T-helper 1 cell treated with Interleukin-12 subunit alpha and Interleukin-12 subunit beta and Interleukin-4 antibody, amounts not matched to agents 30 μg/mL and 1 μg/mL, for 36 hours (primary cell): ENCODE results near the gene ZNF492.
"Not testable (repeated sequence)": the region's sequence is repeated elsewhere in the genome, so short reads cannot be mapped to it uniquely, and the experiment has no call there.

Experiments used
- H3K27ac Mint-ChIP-seq: one replicate; pipeline ENCODE4 v1.8.0; 2021; ENCODE audit warnings: mild to moderate bottlenecking, mixed read lengths
- H3K27me3 Mint-ChIP-seq: one replicate; pipeline ENCODE4 v1.8.0; 2021; ENCODE audit warnings: low read depth, mixed read lengths
- H3K36me3 Mint-ChIP-seq: one replicate; pipeline ENCODE4 v1.8.0; 2021; ENCODE audit warnings: low read depth, mixed read lengths
- H3K4me1 Mint-ChIP-seq: one replicate; pipeline ENCODE4 v1.8.0; 2021; ENCODE audit warnings: low read depth, mixed read lengths
- H3K4me3 Mint-ChIP-seq: one replicate; pipeline ENCODE4 v1.8.0; 2021; ENCODE audit warnings: mild to moderate bottlenecking, moderate library complexity, mixed read lengths
- H3K9me3 Mint-ChIP-seq: one replicate; pipeline ENCODE4 v1.8.0; 2021; ENCODE audit warnings: mixed read lengths

The ZNF492 gene

DNA sequence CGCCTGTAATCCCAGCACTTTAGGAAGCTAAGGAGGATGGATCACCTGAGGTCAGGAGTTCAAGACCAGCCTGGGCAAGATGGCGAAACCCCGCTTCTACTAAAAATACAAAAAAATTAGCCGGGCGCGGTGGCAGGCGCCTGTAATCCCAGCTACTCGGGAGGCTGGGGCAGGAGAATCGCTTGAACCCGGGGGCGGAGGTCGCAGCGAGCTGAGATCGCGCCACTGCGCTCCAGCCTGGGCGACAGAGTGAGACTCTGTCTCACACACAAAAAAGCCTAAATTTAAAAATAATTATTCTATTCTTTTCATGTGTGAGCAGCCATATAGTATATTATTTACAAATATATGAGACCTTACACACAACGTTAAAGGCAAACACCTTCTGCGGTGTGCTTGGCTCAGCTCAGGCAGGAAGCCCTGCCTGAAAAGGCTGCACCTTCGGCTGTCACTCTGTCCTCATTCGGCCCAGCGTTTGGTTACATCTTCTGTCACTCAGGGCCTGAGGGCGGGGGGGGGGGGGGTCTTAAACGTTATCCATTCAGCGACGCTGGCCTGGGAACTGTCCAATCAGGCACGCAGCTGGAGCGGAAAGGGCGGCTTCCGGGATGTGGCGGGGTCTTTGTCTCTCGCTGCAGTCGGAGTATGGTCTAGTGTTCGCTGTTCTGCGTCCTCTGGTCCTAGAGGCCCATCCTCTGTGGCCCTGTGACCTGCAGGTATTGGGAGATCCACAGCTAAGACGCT lies at the start of gene ZNF492:
Gene ZNF492, plus strand, starts transcription at position 619 of the 744 bp plus-strand sequence. CDS start 19,076 bp downstream, outside the sequence.
- Mint-ChIP-seq H3K9me3 (peaks cover 31% of the 10 kb centered on the region), H3K4me3 (peak within 1 kb of the TSS; percentile 60)
- H3K36me3 Mint-ChIP-seq, H3K27ac Mint-ChIP-seq, H3K4me1 Mint-ChIP-seq, H3K27me3 Mint-ChIP-seq: not testable (repeated sequence)

- Mint-ChIP-seq H3K4me1 (no peaks in the 10 kb centered on the region), H3K27ac (no peak overlapping the region), H3K9me3 (peaks cover 54% of the 10 kb centered on the region), H3K36me3 (no peaks in the 10 kb centered on the region), H3K27me3 (no peaks in the 10 kb centered on the region), H3K4me3 (no peak overlapping the region)
Measured at GRCh38 chr19:22595422-22595821, 38.7 kb upstream of the ZNF492 start.

DNA sequence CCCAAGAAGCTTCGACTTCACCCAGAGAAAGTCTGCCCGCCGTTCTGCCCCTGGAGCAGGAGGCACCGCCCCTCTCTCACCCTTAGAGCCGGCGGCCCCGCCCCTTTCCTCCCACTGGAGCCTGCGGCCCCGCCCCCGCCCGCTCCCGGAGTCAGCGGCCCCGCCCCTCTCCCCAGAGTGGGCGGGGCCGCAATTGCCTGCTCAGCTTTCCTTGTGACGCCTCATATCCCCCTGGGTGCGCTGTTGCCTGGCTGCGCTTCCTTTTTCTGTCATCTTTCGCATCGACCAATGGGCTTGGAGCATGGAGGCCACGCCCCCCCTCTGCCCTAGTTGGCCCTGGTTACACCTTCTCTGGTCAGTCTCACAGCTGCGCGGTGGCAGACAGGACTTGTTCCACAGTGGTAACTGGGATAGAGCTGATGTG lies 38.2 kb upstream of the ZNF492 start:
- Mint-ChIP-seq H3K27me3 (no peaks in the 10 kb centered on the region), H3K36me3 (no peaks in the 10 kb centered on the region), H3K4me1 (no peaks in the 10 kb centered on the region), H3K9me3 (peaks cover 55% of the 10 kb centered on the region), H3K4me3 (no peak overlapping the region), H3K27ac (no peak overlapping the region)

GRCh38 chr19:22600690-22601648 lies 33.2 kb upstream of the ZNF492 start:
- H3K27ac Mint-ChIP-seq, result no peak overlapping the region
- H3K36me3 Mint-ChIP-seq, result no peaks in the 10 kb centered on the region
- no peak overlapping the region for H3K4me3 Mint-ChIP-seq
- no peaks in the 10 kb centered on the region for H3K4me1 Mint-ChIP-seq
- peaks cover 62% of the 10 kb centered on the region for H3K9me3 Mint-ChIP-seq
- no peaks in the 10 kb centered on the region for H3K27me3 Mint-ChIP-seq

GRCh38 chr19:22601906-22602630 lies 32.1 kb upstream of the ZNF492 start:
- H3K27ac Mint-ChIP-seq, result no peak overlapping the region
- no peaks in the 10 kb centered on the region for H3K36me3 Mint-ChIP-seq
- H3K4me1 Mint-ChIP-seq, result no peaks in the 10 kb centered on the region
- H3K27me3 Mint-ChIP-seq, result no peaks in the 10 kb centered on the region
- H3K9me3 Mint-ChIP-seq, result peaks cover 69% of the 10 kb centered on the region
- H3K4me3 Mint-ChIP-seq, result no peak overlapping the region

DNA sequence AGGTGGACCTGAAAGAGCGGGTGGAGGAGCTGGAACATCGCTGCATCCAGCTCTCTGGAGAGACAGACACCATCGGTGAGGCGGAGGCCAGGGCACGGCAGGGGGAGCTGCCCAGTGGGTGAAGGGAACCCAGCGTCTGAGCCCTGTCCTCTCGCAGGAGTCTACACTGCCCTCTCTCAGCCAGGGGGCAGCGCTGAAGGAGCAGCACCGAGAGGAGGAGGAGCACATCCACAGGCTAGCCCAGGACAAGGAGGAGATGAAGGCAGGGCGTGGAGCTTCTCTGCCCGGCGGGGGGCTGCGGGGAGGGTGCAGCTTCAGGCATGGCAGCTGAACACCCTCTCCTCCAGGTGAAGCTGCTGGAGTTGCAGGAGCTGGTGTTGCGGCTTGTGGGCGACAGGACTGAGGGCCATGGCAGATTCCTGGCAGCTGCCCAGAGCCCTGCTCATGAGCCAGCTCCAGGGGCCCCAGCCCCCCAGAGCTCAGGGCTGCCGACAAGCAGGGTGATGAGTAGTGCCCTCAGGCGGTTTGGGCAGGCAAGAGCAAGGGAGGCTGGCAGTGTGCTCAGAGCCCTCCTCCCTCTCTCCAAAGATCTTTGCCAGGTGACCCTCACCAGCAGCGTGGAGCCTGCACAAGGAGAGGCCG lies 31.4 kb upstream of the ZNF492 start:
- Mint-ChIP-seq H3K9me3 (peaks cover 72% of the 10 kb centered on the region), H3K4me3 (no peak overlapping the region), H3K36me3 (no peaks in the 10 kb centered on the region), H3K4me1 (no peaks in the 10 kb centered on the region), H3K27me3 (no peaks in the 10 kb centered on the region), H3K27ac (no peak overlapping the region)

- peaks cover 63% of the 10 kb centered on the region for H3K9me3 Mint-ChIP-seq
- H3K27me3 Mint-ChIP-seq, result no peaks in the 10 kb centered on the region
- no peaks in the 10 kb centered on the region for H3K4me1 Mint-ChIP-seq
- no peak overlapping the region for H3K4me3 Mint-ChIP-seq
- no peaks in the 10 kb centered on the region for H3K36me3 Mint-ChIP-seq
- no peak overlapping the region for H3K27ac Mint-ChIP-seq
Measured at GRCh38 chr19:22603518-22604440, 30.3 kb upstream of the ZNF492 start.

DNA sequence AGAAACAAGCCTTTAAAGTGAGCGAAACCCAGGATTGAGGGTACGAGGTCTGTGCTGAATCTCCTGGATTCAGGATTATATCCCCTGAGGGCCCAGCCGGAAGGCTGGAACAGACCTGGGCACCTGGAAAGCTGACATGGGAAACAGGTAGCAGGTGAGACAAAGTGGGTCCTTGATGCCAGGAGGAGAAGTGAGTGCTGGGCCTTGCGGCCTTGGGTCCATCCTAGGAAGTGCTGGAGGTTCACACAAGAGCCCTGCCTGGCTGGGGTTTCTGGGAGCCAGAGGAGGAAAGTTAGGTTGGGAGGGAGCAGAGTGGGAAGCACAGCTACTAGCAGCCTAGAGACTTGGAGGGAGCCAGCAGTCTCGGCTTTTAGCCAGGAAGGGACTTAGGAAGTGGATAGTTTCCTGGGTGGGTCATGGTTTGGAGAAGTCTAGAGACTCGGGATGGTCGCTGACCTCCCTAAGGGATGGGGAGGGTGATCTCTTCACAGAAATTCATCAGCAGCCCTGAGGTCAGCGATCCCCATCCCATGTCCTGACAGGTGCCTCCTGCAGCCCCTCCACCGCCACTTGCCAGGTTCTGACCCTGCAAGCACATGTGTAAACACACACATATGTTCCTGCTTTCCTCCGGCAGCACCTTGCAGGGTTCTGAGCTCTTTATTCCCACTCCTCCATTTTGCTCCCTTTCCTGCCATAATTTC lies 29.4 kb upstream of the ZNF492 start:
- H3K27ac Mint-ChIP-seq, result no peak overlapping the region
- no peak overlapping the region for H3K4me3 Mint-ChIP-seq
- H3K4me1 Mint-ChIP-seq, result no peaks in the 10 kb centered on the region
- H3K27me3 Mint-ChIP-seq, result no peaks in the 10 kb centered on the region
- H3K36me3 Mint-ChIP-seq, result no peaks in the 10 kb centered on the region
- H3K9me3 Mint-ChIP-seq, result peaks cover 63% of the 10 kb centered on the region

DNA sequence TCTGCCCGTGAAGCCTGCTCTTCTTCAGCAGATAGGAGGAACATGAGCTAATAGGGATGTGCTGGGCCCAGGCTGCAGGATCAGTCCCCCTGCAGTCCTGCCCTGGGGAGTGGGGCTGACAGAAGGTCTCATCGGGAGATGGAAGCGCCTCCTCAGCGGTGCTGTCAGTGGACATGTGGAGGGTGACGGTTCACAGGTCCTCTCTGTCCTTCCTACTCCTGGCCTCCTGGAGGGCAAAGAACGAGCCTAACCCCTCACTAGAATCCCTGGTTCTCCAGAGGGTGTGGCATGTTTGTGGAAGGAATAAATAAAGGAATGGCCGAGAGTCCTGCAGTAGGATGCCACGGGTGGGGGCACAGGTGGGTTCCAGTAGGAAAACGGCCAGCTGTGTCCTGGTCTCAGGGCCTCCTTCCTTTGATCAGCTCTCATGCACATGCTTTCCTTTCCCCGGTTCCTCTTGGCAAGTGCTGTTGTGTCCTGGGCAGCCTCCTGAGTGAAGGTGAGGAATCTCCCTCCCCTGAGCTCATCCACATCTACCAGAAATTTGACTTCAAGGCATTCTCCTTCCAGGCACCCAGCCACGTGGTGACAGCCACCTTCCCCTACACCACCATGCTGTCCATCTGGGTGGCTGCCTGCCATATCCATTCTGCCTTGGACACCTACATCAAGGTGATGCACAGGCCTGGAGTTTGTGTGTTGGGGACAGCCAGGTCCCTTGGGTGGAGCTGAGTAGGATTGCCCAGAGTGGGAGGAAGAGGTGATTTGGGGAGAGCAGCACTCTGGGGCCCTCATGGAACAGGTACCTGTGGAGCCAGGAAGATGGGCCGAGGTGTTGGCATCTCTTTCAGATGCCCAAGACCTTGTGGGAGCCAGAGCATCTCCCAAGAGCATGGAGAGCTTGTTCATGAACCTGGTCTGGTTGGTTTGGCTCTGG lies 28.6 kb upstream of the ZNF492 start:
- Mint-ChIP-seq H3K4me3 (no peak overlapping the region), H3K9me3 (peaks cover 64% of the 10 kb centered on the region), H3K4me1 (no peaks in the 10 kb centered on the region), H3K27ac (no peak overlapping the region), H3K27me3 (no peaks in the 10 kb centered on the region), H3K36me3 (no peaks in the 10 kb centered on the region)

- no peak overlapping the region for H3K27ac Mint-ChIP-seq
- peaks cover 64% of the 10 kb centered on the region for H3K9me3 Mint-ChIP-seq
- no peaks in the 10 kb centered on the region for H3K27me3 Mint-ChIP-seq
Measured at GRCh38 chr19:22606212-22606553, 27.9 kb upstream of the ZNF492 start.

GRCh38 chr19:22606954-22607652 lies 27.0 kb upstream of the ZNF492 start:
- Mint-ChIP-seq H3K9me3 (peaks cover 70% of the 10 kb centered on the region), H3K4me3 (no peak overlapping the region), H3K4me1 (no peaks in the 10 kb centered on the region), H3K27ac (no peak overlapping the region), H3K27me3 (no peaks in the 10 kb centered on the region), H3K36me3 (no peaks in the 10 kb centered on the region)

More at GRCh38 chr19:22606212-22606553, 27.9 kb upstream of the ZNF492 start:
- no peaks in the 10 kb centered on the region for H3K4me1 Mint-ChIP-seq
- no peaks in the 10 kb centered on the region for H3K36me3 Mint-ChIP-seq
- no peak overlapping the region for H3K4me3 Mint-ChIP-seq
